ENCODE measurements around the gene FST. TPM values are rescaled to one million over a fixed set of nuclear protein-coding genes. Genes with fewer than 3 reads are reported as not detected.

The FST gene
- total and polyA plus RNA-seq, 2 experiments from 2014 or later, result 56.0 to 87.0 TPM

DNA sequence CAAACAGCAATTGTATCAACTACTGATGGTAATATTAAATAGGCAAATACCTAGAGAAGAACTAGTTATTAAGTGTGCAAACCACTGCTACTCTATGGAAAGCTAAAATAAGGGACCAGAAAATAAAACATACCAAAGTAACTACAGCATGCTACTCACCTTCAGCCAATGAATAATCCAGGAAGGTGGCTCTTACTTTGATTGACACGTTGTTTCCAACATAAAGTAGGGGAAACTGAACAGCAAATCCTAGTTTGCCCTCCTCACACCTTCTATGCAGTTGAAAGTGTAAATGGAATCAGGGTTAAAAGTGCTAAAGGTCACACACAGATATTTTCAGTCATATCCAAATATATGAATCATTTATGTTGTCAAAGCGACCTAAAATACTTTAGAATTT lies 5.1 kb upstream of the FST start:
- H3K9me3 ChIP-seq (ENCODE audit: low read depth), result no peaks in the 10 kb centered on the region
- H2AFZ ChIP-seq, result no peak overlapping the region
- H3K36me3 ChIP-seq (ENCODE audit: low read depth), result no peaks in the 10 kb centered on the region
- H3K9me2 ChIP-seq (ENCODE audit: insufficient read depth), result no peaks in the 10 kb centered on the region
- no peaks in the 10 kb centered on the region for H3K79me2 ChIP-seq (ENCODE audit: insufficient read depth)
- H3K9ac ChIP-seq, result no peak overlapping the region
- no peaks in the 10 kb centered on the region for H3K27me3 ChIP-seq (replicated peaks; ENCODE audit: insufficient read depth)
- no peak overlapping the region for H3K4me3 ChIP-seq
- TF ChIP-seq EZH2 (IDR thresholded peaks at IDR 0.05; ENCODE audit: insufficient read depth, poor library complexity, severe bottlenecking) (no peak), EZH2phosphoT487 (IDR thresholded peaks at IDR 0.05; ENCODE audit: insufficient read depth, low read depth) (no peak)
- in situ Hi-C loops (cut with MboI), result loop anchor here (10.0 kb wide), 1 partner anchor 739 kb away; no protein-coding TSS in a partner anchor
- H3K27ac ChIP-seq, result no peak overlapping the region
- peaks cover 5% of the 10 kb centered on the region for H3K4me1 ChIP-seq (ENCODE audit: insufficient read depth)
- no peaks in the 10 kb centered on the region for H3F3A ChIP-seq (ENCODE audit: insufficient read depth)
- 88 to 94% methylated on average over 2 of the region's 2 CpGs for WGBS, 2 experiments (ENCODE audit: low coverage in 1 of 2, low lambda C conversion rate in 2 of 2, missing lambda C conversion rate in 2 of 2)
- no peak overlapping the region for H3K4me2 ChIP-seq (ENCODE audit: unreplicated experiment)
- DNase-seq, result no peak
- no peaks in the 10 kb centered on the region for H4K20me1 ChIP-seq (ENCODE audit: insufficient read depth)

DNA sequence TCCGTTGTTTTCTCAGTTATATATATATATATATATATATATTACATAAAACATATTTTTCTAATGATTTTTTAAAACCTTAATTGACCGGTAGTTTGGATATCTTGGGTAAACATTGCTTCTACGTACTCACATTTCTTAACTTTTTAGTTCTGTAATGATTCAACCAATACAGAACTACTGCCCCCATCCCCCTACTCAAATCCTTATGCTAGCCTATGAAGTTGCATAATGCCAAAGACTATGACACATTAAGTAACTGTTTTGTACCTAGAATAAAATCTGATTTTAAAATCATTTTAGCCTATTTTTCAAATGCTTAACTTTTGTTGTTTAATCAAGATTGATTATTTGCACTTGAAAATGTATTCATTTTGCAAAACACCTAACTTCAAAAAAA lies 4.4 kb upstream of the FST start:
- in situ Hi-C loops (cut with MboI), result loop anchor here (10.0 kb wide), 1 partner anchor 739 kb away; no protein-coding TSS in a partner anchor
- Histone ChIP-seq H3K9ac (no peak overlapping the region), H2AFZ (no peak overlapping the region), H3K27me3 (replicated peaks; ENCODE audit: insufficient read depth) (no peaks in the 10 kb centered on the region), H3K79me2 (ENCODE audit: insufficient read depth) (peaks cover 4% of the 10 kb centered on the region; the same call in 1 of the 2 replicates), H3K4me2 (ENCODE audit: unreplicated experiment) (no peak overlapping the region), H3K9me2 (ENCODE audit: insufficient read depth) (no peaks in the 10 kb centered on the region), H3K4me3 (no peak overlapping the region), H3F3A (ENCODE audit: insufficient read depth) (peaks cover 3% of the 10 kb centered on the region; the same call in 1 of the 2 replicates), H3K9me3 (ENCODE audit: low read depth) (no peaks in the 10 kb centered on the region), H3K4me1 (ENCODE audit: insufficient read depth) (no peaks in the 10 kb centered on the region), H4K20me1 (ENCODE audit: insufficient read depth) (no peaks in the 10 kb centered on the region), H3K27ac (no peak overlapping the region), H3K36me3 (ENCODE audit: low read depth) (no peaks in the 10 kb centered on the region)
- no peak for TF ChIP-seq EZH2phosphoT487 (IDR thresholded peaks at IDR 0.05; ENCODE audit: insufficient read depth, low read depth)
- TF ChIP-seq EZH2 (IDR thresholded peaks at IDR 0.05; ENCODE audit: insufficient read depth, poor library complexity, severe bottlenecking), result no peak
- no peak for DNase-seq
- 74 to 87% methylated on average over 3 of the region's 3 CpGs for WGBS, 2 experiments (ENCODE audit: low coverage in 1 of 2, low lambda C conversion rate in 2 of 2, missing lambda C conversion rate in 2 of 2)

DNA sequence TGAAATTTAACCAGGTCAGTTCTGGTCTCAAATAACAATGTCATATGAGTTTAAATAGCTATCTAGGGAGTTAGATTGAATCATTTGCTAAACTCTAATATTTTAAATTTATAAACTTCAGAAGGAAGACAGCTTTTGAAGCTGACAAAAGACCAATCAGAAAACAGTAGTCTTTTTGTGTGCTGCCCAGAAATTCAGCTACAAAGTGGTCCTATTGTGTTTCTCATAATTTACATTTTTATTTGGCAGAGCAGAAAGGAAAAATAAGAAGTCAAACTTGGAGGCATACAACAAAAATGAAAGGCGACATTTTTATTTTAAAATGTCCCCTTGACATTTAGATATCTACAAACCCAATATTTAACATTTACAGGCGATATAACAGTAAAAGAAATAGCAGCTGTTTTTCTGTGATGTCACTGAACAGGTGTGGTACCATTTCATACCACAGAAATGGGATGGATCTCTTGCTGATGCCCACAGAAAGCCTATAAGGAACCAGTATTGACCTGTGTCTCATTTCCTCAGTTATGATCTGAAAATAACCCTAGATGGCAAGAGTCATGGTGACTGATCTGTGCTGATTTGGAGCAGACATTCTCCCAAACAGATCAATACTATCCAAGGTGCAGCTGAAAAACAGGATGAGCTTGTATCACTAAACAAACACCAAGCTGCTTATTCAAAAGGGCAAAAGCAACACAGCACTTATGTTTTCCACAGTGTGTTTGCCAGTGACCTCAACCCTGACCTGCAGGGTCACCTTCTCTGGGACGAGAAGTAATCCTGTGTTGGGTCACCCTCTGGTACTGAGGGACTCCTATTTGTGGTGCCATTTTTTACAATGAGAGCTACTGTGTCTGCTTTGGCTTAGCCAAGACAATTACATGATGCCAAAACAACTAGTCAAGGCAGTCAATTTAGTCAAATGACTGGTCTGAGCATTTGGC lies 3.6 kb upstream of the FST start:
- H3K9me3 ChIP-seq (ENCODE audit: low read depth), result no peaks in the 10 kb centered on the region
- no peak for TF ChIP-seq EZH2 (IDR thresholded peaks at IDR 0.05; ENCODE audit: insufficient read depth, poor library complexity, severe bottlenecking)
- TF ChIP-seq EZH2phosphoT487 (IDR thresholded peaks at IDR 0.05; ENCODE audit: insufficient read depth, low read depth), result no peak
- peaks cover 10% of the 10 kb centered on the region; the same call in 1 of the 2 replicates for H3F3A ChIP-seq (ENCODE audit: insufficient read depth)
- H2AFZ ChIP-seq, result no peak overlapping the region
- no peak for DNase-seq
- H3K27ac ChIP-seq, result no peak overlapping the region
- 89 to 90% methylated on average over 3 of the region's 3 CpGs for WGBS, 2 experiments (ENCODE audit: low coverage in 1 of 2, low lambda C conversion rate in 2 of 2, missing lambda C conversion rate in 2 of 2)
- H3K4me3 ChIP-seq, result no peak overlapping the region
- H3K9ac ChIP-seq, result no peak overlapping the region
- H3K79me2 ChIP-seq (ENCODE audit: insufficient read depth), result peaks cover 12% of the 10 kb centered on the region
- H3K9me2 ChIP-seq (ENCODE audit: insufficient read depth), result no peaks in the 10 kb centered on the region
- H4K20me1 ChIP-seq (ENCODE audit: insufficient read depth), result no peaks in the 10 kb centered on the region
- H3K27me3 ChIP-seq (replicated peaks; ENCODE audit: insufficient read depth), result no peaks in the 10 kb centered on the region
- H3K4me2 ChIP-seq (ENCODE audit: unreplicated experiment), result no peak overlapping the region
- no peaks in the 10 kb centered on the region for H3K4me1 ChIP-seq (ENCODE audit: insufficient read depth)
- in situ Hi-C loops (cut with MboI), result loop anchor here (10.0 kb wide), 1 partner anchor 738 kb away; no protein-coding TSS in a partner anchor
- no peaks in the 10 kb centered on the region for H3K36me3 ChIP-seq (ENCODE audit: low read depth)

DNA sequence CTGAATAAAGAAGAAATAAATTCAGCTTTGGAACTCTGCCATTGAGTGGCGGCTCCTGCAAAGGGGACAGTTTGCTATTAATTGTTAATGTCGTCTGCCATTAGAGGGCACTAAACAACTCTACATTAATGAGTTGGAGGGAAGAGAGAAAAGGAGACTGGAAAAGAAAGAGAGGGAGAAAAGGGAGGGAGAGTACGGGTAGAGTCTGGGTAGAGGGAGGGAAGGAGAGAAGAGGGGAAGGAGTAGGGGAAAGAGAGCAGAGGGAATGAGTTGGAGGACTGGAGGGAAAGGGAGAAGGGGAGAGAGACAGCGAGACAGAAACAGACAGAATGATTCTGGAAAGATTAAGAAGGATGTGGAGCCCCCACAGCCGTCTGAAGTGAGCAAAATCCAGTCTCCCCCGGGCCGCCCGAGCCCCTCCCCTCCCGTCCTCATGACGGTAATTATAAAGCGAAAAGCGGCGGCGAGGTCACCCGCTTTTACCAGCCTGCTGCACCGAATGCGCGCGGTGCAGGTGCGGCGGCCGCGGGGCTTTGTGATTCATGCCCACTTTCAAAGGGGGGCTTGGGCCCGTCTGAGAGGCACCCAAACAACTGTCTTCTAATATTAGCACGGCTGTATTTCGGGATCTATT lies 1.9 kb upstream of the FST start:
- Histone ChIP-seq H3K4me2 (ENCODE audit: unreplicated experiment) (peak overlapping the region; percentile 92), H3K36me3 (ENCODE audit: low read depth) (peaks cover 3% of the 10 kb centered on the region; the same call in 1 of the 2 replicates), H3K27me3 (replicated peaks; ENCODE audit: insufficient read depth) (no peaks in the 10 kb centered on the region), H3K4me1 (ENCODE audit: insufficient read depth) (0 out of 2 replicates have a peak, but pooled peaks cover 8% of the 10 kb centered on the region), H3K4me3 (peak overlapping the region; percentile 95), H3K9me2 (ENCODE audit: insufficient read depth) (no peaks in the 10 kb centered on the region), H3K9ac (0 out of 2 replicates have a peak overlapping the region, but pooled peaks have one; percentile 14), H4K20me1 (ENCODE audit: insufficient read depth) (no peaks in the 10 kb centered on the region), H2AFZ (peak overlapping the region; percentile 53), H3K79me2 (ENCODE audit: insufficient read depth) (peaks cover 28% of the 10 kb centered on the region), H3K9me3 (ENCODE audit: low read depth) (no peaks in the 10 kb centered on the region), H3F3A (ENCODE audit: insufficient read depth) (peaks cover 13% of the 10 kb centered on the region; the same call in 1 of the 2 replicates), H3K27ac (no peak overlapping the region)
- DNase-seq, result peak; percentile 60
- in situ Hi-C loops (cut with MboI), result loop anchor here (10.0 kb wide), 1 partner anchor 736 kb away; no protein-coding TSS in a partner anchor
- TF ChIP-seq EZH2 (IDR thresholded peaks at IDR 0.05; ENCODE audit: insufficient read depth, poor library complexity, severe bottlenecking), result no peak
- no peak for TF ChIP-seq EZH2phosphoT487 (IDR thresholded peaks at IDR 0.05; ENCODE audit: insufficient read depth, low read depth)
- 2 to 3% methylated on average over 24 to 26 of the region's 26 CpGs for WGBS, 2 experiments (ENCODE audit: low coverage in 1 of 2, low lambda C conversion rate in 2 of 2, missing lambda C conversion rate in 2 of 2)
